AG09309 (cell line): ENCODE data around the gene ZNF236.

Experiments used
- DNase-seq: peaks from one replicate; pipeline ENCODE4 v3.0.0-alpha.2; 2010; ENCODE audit warnings: low read depth
- H3K4me3 ChIP-seq: 2 replicates; pipeline ENCODE4 v1.5.1; 2011; ENCODE audit warnings: mild to moderate bottlenecking, low read depth, low read length, moderate library complexity; ENCODE audit not compliant: control insufficient read depth
- CTCF ChIP-seq: IDR thresholded peaks from 2 replicates; pipeline ENCODE4 v1.5.1; 2011; ENCODE audit warnings: mild to moderate bottlenecking, low read depth, low read length, inconsistent platforms; ENCODE audit not compliant: insufficient read depth, control insufficient read depth; ENCODE audit errors: missing control alignments

ZNF236 gene

GRCh38 chr18:77012120-77012519 lies 189.8 kb downstream of the ZNF236 start:
- no peak for DNase-seq
- no peak for TF ChIP-seq CTCF
- no peak overlapping the region for H3K4me3 ChIP-seq

DNA sequence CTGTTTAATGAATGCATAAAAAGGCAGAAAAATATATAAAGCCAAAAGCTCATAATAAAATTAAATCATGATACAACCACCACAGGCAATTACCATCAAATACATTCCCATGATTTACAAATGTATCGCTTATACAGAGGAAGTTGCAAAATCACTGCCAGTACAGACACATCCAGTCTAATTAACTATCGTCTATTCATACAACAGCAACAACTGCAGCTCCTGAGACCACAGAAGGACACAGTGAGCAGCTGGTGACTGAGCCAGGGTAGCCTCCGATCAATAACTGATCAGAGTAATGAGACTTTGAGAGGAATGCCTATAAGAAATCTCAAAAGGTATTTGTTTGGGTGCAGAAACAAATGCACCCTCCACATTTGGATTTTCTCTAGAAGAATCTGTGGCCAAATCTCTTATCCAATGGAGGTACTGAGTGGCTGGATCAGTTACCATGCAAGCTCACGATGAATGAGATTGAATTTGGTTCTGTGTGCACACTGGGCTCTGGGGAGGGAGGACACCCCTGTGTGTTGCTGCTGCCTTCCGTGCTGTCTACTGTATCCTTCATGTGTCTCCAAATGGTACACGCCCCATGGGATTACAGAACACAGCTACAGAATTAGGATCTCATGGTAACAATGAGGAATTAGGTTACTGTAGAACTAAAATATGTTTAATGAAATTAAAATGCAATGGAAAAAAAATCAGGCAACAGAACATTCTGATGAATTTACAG lies 190.6 kb downstream of the ZNF236 start:
- DNase-seq, result no peak
- no peak overlapping the region for H3K4me3 ChIP-seq
- no peak for TF ChIP-seq CTCF

- DNase-seq, result no peak
- no peak overlapping the region for H3K4me3 ChIP-seq
- TF ChIP-seq CTCF, result no peak
Measured at GRCh38 chr18:77013811-77014521, 191.6 kb downstream of the ZNF236 start.

DNA sequence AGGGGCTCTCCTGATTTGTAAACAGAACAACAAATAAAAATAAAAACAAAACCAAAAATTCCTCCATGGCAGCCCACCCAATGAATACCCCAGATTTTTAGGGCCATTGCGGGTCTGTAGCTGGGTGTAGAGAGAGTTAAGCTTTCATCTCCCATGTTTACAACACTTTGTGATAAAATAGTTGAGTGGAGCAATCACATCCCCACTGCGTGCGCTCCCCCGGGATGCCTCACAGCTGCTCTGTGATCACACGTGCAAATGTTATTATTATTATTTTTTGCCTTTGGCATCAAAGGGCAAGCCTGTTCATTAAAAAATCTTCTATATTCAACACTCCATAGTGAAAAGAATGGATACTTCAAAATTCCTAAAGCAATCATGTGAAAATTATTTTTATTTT lies 192.2 kb downstream of the ZNF236 start:
- TF ChIP-seq CTCF, result no peak
- no peak for DNase-seq
- no peak overlapping the region for H3K4me3 ChIP-seq

DNA sequence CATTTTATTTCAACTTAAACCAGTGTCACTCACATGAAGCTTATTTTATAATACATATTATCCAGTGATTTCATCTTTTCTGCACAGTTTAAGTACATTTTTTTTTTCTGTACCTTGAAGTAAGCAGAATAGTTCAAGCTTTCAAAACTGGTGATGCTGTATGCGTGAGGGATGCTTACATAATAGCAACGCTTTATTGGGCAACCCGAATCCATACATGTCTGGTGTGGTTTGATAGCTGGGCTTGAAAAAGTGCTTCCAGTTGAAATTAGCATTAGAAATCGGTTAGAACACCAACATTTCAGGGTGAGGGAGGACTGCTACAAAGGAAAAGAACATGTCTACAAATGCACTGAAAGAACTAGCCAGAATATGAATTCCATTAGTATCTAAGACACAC lies 192.8 kb downstream of the ZNF236 start:
- no peak overlapping the region for H3K4me3 ChIP-seq
- TF ChIP-seq CTCF, result no peak
- no peak for DNase-seq

GRCh38 chr18:77015771-77016710 lies 193.7 kb downstream of the ZNF236 start:
- H3K4me3 ChIP-seq, result no peak overlapping the region
- no peak for DNase-seq
- no peak for TF ChIP-seq CTCF
